HG03039 (cell line): ENCODE results near the gene PNKD.
"Not testable (repeated sequence)": the region's sequence is repeated elsewhere in the genome, so short reads cannot be mapped to it uniquely, and the experiment has no call there.

ENCODE experiments used
- ATAC-seq: cut with Tn5 transposase; IDR thresholded peaks from one replicate; pipeline ENCODE4 v1.9.1; 2021; ENCODE audit warnings: mild to moderate bottlenecking, moderate library complexity; ENCODE audit not compliant: unreplicated experiment

PNKD gene

GRCh38 chr2:218314764-218315163, 44.4 kb downstream of the PNKD start:
- ATAC-seq, result not testable (repeated sequence)

GRCh38 chr2:218315397-218315796, 45.1 kb downstream of the PNKD start:
- ATAC-seq, result no peak

- no peak for ATAC-seq
These were observed 46.9 kb downstream of the PNKD start for GRCh38 chr2:218317303-218317630.

GRCh38 chr2:218317835-218318234, 47.5 kb downstream of the PNKD start:
- no peak for ATAC-seq

- ATAC-seq, result no peak
These were observed 47.9 kb downstream of the PNKD start for GRCh38 chr2:218318241-218318640.

GRCh38 chr2:218319813-218320365, 49.6 kb downstream of the PNKD start:
- ATAC-seq, result no peak

GRCh38 chr2:218320704-218321336, 50.5 kb downstream of the PNKD start:
- ATAC-seq, result no peak

GRCh38 chr2:218322768-218323525, 52.6 kb downstream of the PNKD start:
- ATAC-seq, result peak; percentile 69

- ATAC-seq, result no peak
These were observed 53.5 kb downstream of the PNKD start for GRCh38 chr2:218323526-218324472.

- ATAC-seq, result no peak
These were observed 55.3 kb downstream of the PNKD start for GRCh38 chr2:218325566-218326160.

- no peak for ATAC-seq
These were observed 56.0 kb downstream of the PNKD start for GRCh38 chr2:218326315-218326714.

- no peak for ATAC-seq
These were observed 57.3 kb downstream of the PNKD start for GRCh38 chr2:218327451-218328210.

GRCh38 chr2:218328294-218328693, 58.0 kb downstream of the PNKD start:
- no peak for ATAC-seq

- ATAC-seq, result peak; percentile 46
These were observed 58.9 kb downstream of the PNKD start for GRCh38 chr2:218329027-218329825.

GRCh38 chr2:218329826-218330593, 59.7 kb downstream of the PNKD start:
- ATAC-seq, result peak; percentile 29

GRCh38 chr2:218331745-218332144, 61.4 kb downstream of the PNKD start:
- no peak for ATAC-seq

GRCh38 chr2:218332288-218332687, 62.0 kb downstream of the PNKD start:
- ATAC-seq, result no peak

GRCh38 chr2:218332920-218333645, 62.8 kb downstream of the PNKD start:
- no peak for ATAC-seq
